ENCODE measurements around the gene CCDC158. TPM values are rescaled to one million over a fixed set of nuclear protein-coding genes. Genes with fewer than 3 reads are reported as not detected.
A peak's percentile ranks its signal among the peaks of the same experiment; 100 is the strongest.
"Not testable (repeated sequence)": the region's sequence is repeated elsewhere in the genome, so short reads cannot be mapped to it uniquely, and the experiment has no call there.

CCDC158 gene
- total RNA-seq, 2 donors from 2014 or later: 0.62 to 0.68 TPM

DNA sequence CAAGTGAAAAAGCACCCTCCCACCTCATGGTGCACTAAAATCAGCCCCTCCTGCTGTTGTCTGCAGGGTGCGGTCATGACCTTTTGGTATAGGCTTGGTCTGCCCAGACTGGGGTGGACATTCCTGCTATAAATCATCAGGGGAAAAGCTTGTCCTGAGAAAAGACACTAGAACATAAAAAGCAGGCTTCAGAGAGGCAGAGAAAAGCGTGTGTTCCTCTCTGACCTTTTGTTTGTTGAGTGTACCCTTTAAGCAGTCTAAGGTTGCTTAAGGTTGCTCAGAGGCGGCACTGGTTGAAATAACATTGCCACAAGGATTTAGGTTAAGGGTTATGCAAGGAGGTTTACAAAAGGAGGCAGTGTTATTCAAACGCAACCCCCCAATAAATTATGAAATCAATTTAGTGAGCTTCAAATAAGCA, 43.5 kb downstream of the CCDC158 start:
- ATAC-seq: peak; percentile 46 to 61
- DNase-seq: no peak
- intact Hi-C loops (cut with DNase I): loop anchor here in 1 of 2 donors (10.0 kb wide), 2 partner anchors 63 to 123 kb away; partner anchors contain the start of gene FAM47E

- no peak for DNase-seq
- ATAC-seq: no peak
- intact Hi-C loops (cut with DNase I): loop anchor here in 1 of 2 donors (10.0 kb wide), 2 partner anchors 62 to 122 kb away; partner anchors contain the start of gene FAM47E
Measured at GRCh38 chr4:76376534-76376933, 44.4 kb downstream of the CCDC158 start.

DNA sequence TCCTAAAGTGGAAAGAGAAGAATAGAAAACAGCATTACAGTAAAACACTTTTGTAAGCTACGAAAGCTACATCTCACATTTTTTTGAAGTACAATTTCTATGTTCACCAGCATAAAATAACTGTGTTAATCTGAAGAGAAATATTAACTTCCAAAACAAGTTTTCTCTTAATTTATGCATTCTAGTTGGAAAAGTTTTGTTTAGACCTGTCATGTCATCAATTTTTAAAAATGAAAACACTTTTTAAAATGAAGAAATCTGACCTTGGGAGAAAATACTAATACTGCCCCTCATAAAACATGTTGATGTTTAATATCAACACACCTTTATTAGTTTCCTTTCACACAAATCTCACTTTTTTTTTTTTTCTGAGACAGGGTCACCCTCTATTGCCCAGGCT, 45.2 kb downstream of the CCDC158 start:
- ATAC-seq (no peak), DNase-seq (no peak)
- intact Hi-C loops (cut with DNase I): loop anchor here in 1 of 2 donors (10.0 kb wide), 2 partner anchors 61 to 121 kb away; partner anchors contain the start of gene FAM47E

DNA sequence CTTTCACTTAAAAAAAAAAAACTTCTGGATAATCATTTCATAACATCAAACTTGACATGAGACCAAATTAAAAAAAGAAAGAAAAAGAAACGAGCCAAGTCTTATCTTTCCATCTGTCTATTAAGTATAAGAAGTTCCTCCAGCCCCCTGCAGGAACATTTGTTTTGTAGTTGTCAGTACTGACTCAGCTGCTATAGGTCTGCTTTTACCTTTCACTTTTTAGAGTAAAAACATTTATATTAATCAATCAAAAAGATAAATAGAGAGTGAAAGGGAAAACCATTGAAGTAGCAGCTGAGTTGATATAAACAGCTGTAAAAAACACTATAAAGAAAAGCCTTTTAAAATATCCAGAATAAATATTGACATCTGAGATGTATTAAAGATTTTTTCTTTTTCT, 46.1 kb downstream of the CCDC158 start:
- ATAC-seq (no peak), DNase-seq (no peak)
- intact Hi-C loops (cut with DNase I): loop anchor here in 1 of 2 donors (10.0 kb wide), 2 partner anchors 60 to 120 kb away; partner anchors contain the start of gene FAM47E

GRCh38 chr4:76373919-76374552, 46.9 kb downstream of the CCDC158 start:
- peak in 1 of 2 donors; percentile 41 for ATAC-seq
- DNase-seq: no peak
- intact Hi-C loops (cut with DNase I): loop anchor here in 1 of 2 donors (10.0 kb wide), 2 partner anchors 59 to 119 kb away; partner anchors contain the start of gene FAM47E

- no peak for DNase-seq
- intact Hi-C loops (cut with DNase I): no loop called here
- ATAC-seq: no peak
Measured at GRCh38 chr4:76366737-76367136, 54.2 kb downstream of the CCDC158 start.

GRCh38 chr4:76365636-76366035, 55.3 kb downstream of the CCDC158 start:
- intact Hi-C loops (cut with DNase I): no loop called here

GRCh38 chr4:76364763-76365162, 56.2 kb downstream of the CCDC158 start:
- intact Hi-C loops (cut with DNase I): no loop called here
- ATAC-seq (no peak), DNase-seq (no peak)

More at GRCh38 chr4:76365636-76366035, 55.3 kb downstream of the CCDC158 start:
- DNase-seq: no peak
- ATAC-seq: no peak

DNA sequence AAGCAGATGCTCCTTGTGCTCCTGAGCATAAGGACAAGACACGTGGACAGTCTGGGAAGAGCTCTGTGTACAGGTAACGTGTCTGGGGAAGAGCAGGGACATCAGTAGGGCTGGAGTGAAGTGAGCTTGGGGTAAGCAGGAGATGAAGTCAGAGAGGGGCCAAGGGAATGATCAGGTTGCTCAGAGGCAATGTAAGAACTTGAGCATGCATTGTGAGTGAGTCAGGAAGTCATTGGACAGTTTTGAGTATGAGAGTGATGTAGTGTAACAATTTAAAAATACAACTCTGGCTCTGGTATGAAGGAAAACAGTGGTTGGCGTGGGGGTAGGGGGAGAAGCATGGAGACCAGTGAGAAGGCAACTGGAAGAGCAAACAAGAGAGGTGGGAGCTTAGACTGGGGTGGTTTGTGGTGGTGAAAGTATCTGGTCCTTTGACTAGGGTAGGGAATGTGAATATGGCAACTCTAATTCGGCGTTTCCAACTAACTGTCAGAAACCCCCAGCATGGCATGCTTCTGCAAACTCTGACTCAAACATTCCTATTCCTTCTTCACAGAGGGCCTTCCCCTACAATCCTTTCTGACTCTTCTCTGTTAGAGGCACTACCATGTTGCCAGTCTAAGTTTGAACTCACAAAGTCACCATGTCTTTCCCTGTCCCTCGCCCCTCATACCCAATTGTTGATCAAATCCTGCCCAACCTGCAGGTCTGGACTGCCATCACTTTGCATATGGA, 57.2 kb downstream of the CCDC158 start:
- ATAC-seq (no peak), DNase-seq (no peak)
- intact Hi-C loops (cut with DNase I): no loop called here

DNA sequence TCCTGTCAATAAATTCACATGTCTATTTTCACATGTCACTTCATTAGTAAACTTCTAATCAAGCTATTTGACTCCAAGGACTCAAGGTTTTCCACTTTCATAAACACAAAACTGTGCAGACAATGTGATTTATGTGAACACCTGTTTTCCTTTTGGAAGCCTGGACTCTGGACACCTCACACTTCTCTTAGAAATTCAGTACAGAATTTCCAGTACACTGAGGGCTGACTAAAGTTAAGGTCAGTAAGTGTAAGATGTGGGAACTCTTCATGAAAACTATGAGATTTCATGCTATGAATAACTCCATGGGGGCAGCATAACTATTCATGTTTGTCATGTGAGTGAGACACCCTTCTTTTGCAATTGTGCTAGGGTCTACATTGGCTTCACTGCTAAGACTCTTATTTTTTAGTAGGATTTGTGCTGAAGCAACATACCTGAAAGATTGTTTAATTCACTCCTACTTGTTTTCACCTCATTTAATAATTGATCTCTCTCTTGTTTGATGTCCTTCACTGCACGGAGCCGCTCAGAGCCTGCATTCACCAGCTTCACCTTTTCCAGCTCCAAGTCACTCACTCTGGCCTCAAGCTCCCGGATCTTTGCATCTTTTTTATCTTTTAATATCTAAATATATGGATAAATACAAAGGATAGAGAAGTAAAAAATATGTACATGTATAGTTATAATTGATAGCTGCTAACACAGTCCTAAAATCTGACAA, 59.1 kb downstream of the CCDC158 start:
- no peak for DNase-seq
- intact Hi-C loops (cut with DNase I): no loop called here
- ATAC-seq: no peak

DNA sequence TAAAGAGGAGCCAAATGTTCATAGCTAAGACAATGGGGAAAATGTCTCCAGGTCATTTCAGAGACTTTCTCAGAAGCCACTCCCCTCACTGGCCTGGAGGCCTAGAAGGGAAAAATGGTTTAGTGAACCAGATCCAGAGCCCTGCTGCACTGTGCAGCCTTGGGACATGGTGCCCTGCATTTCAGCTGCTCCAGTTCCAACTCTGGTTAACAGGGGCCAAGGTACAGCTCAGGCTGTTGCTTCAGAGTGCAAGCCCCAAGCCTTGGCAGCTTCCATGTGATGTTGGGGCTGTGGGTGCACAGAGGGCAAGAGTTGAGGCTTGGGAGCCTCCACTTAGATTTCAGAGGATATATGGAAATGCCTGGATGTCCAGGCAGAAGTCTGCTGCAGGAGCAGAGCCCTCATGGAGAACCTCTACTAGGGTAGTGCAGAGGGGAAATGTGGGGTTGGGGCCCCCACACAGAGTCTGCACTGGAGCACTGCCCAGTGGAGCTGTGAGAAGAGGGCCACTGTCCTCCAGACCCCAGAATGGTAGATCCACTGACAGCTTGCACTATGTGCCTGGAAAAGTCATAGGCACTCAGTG, 61.0 kb downstream of the CCDC158 start:
- DNase-seq; intact Hi-C loops (cut with DNase I); ATAC-seq: not testable (repeated sequence)

- ATAC-seq: no peak
- intact Hi-C loops (cut with DNase I): no loop called here
- DNase-seq: no peak
Measured at GRCh38 chr4:76357981-76358380, 63.0 kb downstream of the CCDC158 start.

DNA sequence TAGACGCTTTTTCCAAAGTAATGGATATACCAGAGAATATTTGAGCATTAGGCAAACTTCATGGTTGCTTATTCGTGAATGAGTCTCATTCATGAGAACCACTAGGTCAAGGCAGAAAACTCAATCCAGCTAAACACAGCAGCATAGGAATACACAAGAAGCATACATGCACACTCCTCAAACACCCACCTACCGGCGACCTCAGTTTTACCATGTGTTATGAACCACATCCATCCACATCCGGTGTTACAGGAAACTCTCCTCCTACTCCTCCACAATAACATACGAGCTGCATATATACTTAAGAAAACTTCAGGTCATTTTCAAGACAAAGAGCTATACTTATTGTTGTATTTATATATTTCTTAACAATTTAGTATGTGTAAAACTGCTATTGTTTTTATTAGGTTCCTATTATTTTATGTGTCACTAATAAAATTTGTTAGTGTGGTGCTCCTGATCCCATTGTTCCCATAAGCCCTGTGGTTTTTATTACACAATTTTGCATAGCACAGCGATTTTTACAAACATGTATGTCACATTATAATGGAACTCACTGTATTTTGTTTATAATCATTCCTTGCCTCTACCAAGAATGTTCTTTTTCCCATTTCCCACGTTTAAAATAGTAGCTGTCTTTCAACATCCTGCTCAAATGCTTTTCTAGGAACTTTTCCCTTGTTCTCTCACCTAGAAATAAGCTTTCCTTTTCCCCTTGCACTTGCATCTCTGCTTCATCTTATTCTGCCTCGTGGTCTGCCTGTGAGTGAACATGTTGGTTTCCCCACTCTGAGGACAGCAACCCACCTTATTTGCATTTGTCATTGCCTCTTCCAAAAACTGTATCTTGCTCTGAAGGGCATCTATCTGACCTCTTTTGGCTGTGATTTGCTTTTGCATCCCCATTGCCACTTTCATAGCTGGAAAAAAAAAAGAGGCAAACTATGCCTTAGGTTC, 66.1 kb downstream of the CCDC158 start:
- ATAC-seq: no peak
- DNase-seq: no peak
- intact Hi-C loops (cut with DNase I): no loop called here

GRCh38 chr4:76342803-76343202, 78.1 kb downstream of the CCDC158 start:
- DNase-seq (no peak), ATAC-seq (no peak)
- intact Hi-C loops (cut with DNase I): no loop called here

DNA sequence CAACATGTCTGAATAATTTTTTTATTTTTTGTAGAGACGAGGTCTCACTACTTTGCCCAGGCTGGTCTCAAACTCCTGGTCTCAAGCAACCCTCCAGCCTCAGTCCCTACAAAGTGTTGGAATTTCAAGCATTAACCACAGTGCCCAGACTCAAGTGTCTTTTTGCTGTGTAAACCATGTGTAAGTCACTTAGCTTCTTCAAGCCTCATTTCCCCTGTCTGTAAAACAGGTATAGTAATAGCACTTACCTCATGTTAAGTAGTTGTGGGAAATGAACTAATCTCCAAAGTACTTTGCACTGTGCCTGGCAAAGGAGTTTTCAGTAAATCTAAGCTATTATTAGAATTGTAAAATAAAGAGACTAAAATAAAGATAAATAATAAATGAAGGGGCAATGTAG, 78.8 kb downstream of the CCDC158 start:
- no peak for ATAC-seq
- intact Hi-C loops (cut with DNase I): no loop called here
- DNase-seq: no peak

DNA sequence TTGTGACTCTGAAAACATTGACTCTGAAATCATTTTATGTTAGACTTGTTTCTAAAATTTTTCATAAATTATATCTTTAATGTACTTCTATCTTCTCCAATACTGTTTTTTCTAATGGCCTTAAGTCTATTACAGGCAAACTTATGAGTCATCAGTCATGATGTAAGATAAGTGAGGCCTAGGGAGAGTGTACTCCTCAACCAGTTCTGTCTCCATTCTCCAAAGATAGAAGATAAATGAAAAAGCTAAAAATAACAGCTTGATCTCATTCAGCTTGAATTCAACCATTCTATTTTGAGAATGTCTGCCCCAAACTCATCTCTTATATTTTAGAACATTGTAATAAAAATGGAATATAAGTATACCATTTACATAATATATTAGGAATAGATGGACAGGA, 79.9 kb downstream of the CCDC158 start:
- intact Hi-C loops (cut with DNase I): no loop called here
- DNase-seq (no peak), ATAC-seq (peak; percentile 90 to 98)

GRCh38 chr4:76339364-76339763, 81.6 kb downstream of the CCDC158 start:
- DNase-seq (no peak), ATAC-seq (no peak)
- intact Hi-C loops (cut with DNase I): no loop called here

- intact Hi-C loops (cut with DNase I): no loop called here
- ATAC-seq: no peak
- no peak for DNase-seq
Measured at GRCh38 chr4:76334885-76335284, 86.1 kb downstream of the CCDC158 start.

All from left cardiac atrium (tissue), 4 donors.